ENCODE data around the gene SPTBN1.
"Not testable (repeated sequence)": the region's sequence is repeated elsewhere in the genome, so short reads cannot be mapped to it uniquely, and the experiment has no call there.

The SPTBN1 gene

GRCh38 chr2:54476852-54477251, 20.7 kb downstream of the SPTBN1 start:
- H3K9me3 ChIP-seq (ENCODE audit: control insufficient read depth, insufficient read depth, low read length): no peaks in the 10 kb centered on the region
- no peaks in the 10 kb centered on the region for H3K4me1 ChIP-seq (ENCODE audit: control insufficient read depth, insufficient read depth, low read length)
- no peaks in the 10 kb centered on the region for H3K27me3 ChIP-seq (ENCODE audit: control insufficient read depth, insufficient read depth, low read length)
- no peak overlapping the region for H3K4me3 ChIP-seq (ENCODE audit: low read depth, low read length)
- H3K36me3 ChIP-seq (ENCODE audit: control insufficient read depth, insufficient read depth, low read length): no peaks in the 10 kb centered on the region
- H3K9ac ChIP-seq (ENCODE audit: low read depth, low read length): no peak overlapping the region

- Histone ChIP-seq H3K9ac (ENCODE audit: low read depth, low read length) (no peak overlapping the region), H3K9me3 (ENCODE audit: control insufficient read depth, insufficient read depth, low read length) (no peaks in the 10 kb centered on the region), H3K4me1 (ENCODE audit: control insufficient read depth, insufficient read depth, low read length) (no peaks in the 10 kb centered on the region), H3K27me3 (ENCODE audit: control insufficient read depth, insufficient read depth, low read length) (no peaks in the 10 kb centered on the region), H3K4me3 (ENCODE audit: low read depth, low read length) (no peak overlapping the region), H3K36me3 (ENCODE audit: control insufficient read depth, insufficient read depth, low read length) (no peaks in the 10 kb centered on the region)
Observed at GRCh38 chr2:54477896-54478295, 21.8 kb downstream of the SPTBN1 start.

- H3K4me1 ChIP-seq (ENCODE audit: control insufficient read depth, insufficient read depth, low read length): no peaks in the 10 kb centered on the region
- H3K9ac ChIP-seq (ENCODE audit: low read depth, low read length): no peak overlapping the region
- H3K4me3 ChIP-seq (ENCODE audit: low read depth, low read length): no peak overlapping the region
- H3K27me3 ChIP-seq (ENCODE audit: control insufficient read depth, insufficient read depth, low read length): no peaks in the 10 kb centered on the region
- H3K36me3 ChIP-seq (ENCODE audit: control insufficient read depth, insufficient read depth, low read length): no peaks in the 10 kb centered on the region
- no peaks in the 10 kb centered on the region for H3K9me3 ChIP-seq (ENCODE audit: control insufficient read depth, insufficient read depth, low read length)
Observed at GRCh38 chr2:54478899-54479298, 22.8 kb downstream of the SPTBN1 start.

- no peak overlapping the region for H3K4me3 ChIP-seq (ENCODE audit: low read depth, low read length)
- no peaks in the 10 kb centered on the region for H3K4me1 ChIP-seq (ENCODE audit: control insufficient read depth, insufficient read depth, low read length)
- no peaks in the 10 kb centered on the region for H3K36me3 ChIP-seq (ENCODE audit: control insufficient read depth, insufficient read depth, low read length)
- H3K9ac ChIP-seq (ENCODE audit: low read depth, low read length): no peak overlapping the region
- H3K27me3 ChIP-seq (ENCODE audit: control insufficient read depth, insufficient read depth, low read length): no peaks in the 10 kb centered on the region
- no peaks in the 10 kb centered on the region for H3K9me3 ChIP-seq (ENCODE audit: control insufficient read depth, insufficient read depth, low read length)
Observed at GRCh38 chr2:54479424-54479823, 23.3 kb downstream of the SPTBN1 start.

- Histone ChIP-seq H3K4me1 (ENCODE audit: control insufficient read depth, insufficient read depth, low read length) (no peaks in the 10 kb centered on the region), H3K9me3 (ENCODE audit: control insufficient read depth, insufficient read depth, low read length) (no peaks in the 10 kb centered on the region), H3K36me3 (ENCODE audit: control insufficient read depth, insufficient read depth, low read length) (no peaks in the 10 kb centered on the region), H3K27me3 (ENCODE audit: control insufficient read depth, insufficient read depth, low read length) (no peaks in the 10 kb centered on the region), H3K9ac (ENCODE audit: low read depth, low read length) (no peak overlapping the region), H3K4me3 (ENCODE audit: low read depth, low read length) (no peak overlapping the region)
Observed at GRCh38 chr2:54480025-54480424, 23.9 kb downstream of the SPTBN1 start.

- no peaks in the 10 kb centered on the region for H3K27me3 ChIP-seq (ENCODE audit: control insufficient read depth, insufficient read depth, low read length)
- no peak overlapping the region for H3K4me3 ChIP-seq (ENCODE audit: low read depth, low read length)
- H3K4me1 ChIP-seq (ENCODE audit: control insufficient read depth, insufficient read depth, low read length): peaks cover under 1% of the 10 kb centered on the region
- no peaks in the 10 kb centered on the region for H3K9me3 ChIP-seq (ENCODE audit: control insufficient read depth, insufficient read depth, low read length)
- no peaks in the 10 kb centered on the region for H3K36me3 ChIP-seq (ENCODE audit: control insufficient read depth, insufficient read depth, low read length)
- no peak overlapping the region for H3K9ac ChIP-seq (ENCODE audit: low read depth, low read length)
Observed at GRCh38 chr2:54481686-54482085, 25.6 kb downstream of the SPTBN1 start.

- Histone ChIP-seq H3K4me3 (ENCODE audit: low read depth, low read length) (no peak overlapping the region), H3K9ac (ENCODE audit: low read depth, low read length) (no peak overlapping the region), H3K27me3 (ENCODE audit: control insufficient read depth, insufficient read depth, low read length) (no peaks in the 10 kb centered on the region), H3K9me3 (ENCODE audit: control insufficient read depth, insufficient read depth, low read length) (no peaks in the 10 kb centered on the region), H3K4me1 (ENCODE audit: control insufficient read depth, insufficient read depth, low read length) (peaks cover 2% of the 10 kb centered on the region), H3K36me3 (ENCODE audit: control insufficient read depth, insufficient read depth, low read length) (no peaks in the 10 kb centered on the region)
Observed at GRCh38 chr2:54482715-54483114, 26.6 kb downstream of the SPTBN1 start.

GRCh38 chr2:54483426-54483825, 27.3 kb downstream of the SPTBN1 start:
- no peak overlapping the region for H3K9ac ChIP-seq (ENCODE audit: low read depth, low read length)
- peaks cover 2% of the 10 kb centered on the region for H3K4me1 ChIP-seq (ENCODE audit: control insufficient read depth, insufficient read depth, low read length)

GRCh38 chr2:54485756-54486155, 29.6 kb downstream of the SPTBN1 start:
- not testable (repeated sequence) for H3K4me3 ChIP-seq (ENCODE audit: low read depth, low read length); H3K27me3 ChIP-seq (ENCODE audit: control insufficient read depth, insufficient read depth, low read length); H3K9me3 ChIP-seq (ENCODE audit: control insufficient read depth, insufficient read depth, low read length); H3K9ac ChIP-seq (ENCODE audit: low read depth, low read length); H3K36me3 ChIP-seq (ENCODE audit: control insufficient read depth, insufficient read depth, low read length); H3K4me1 ChIP-seq (ENCODE audit: control insufficient read depth, insufficient read depth, low read length)

More at GRCh38 chr2:54483426-54483825, 27.3 kb downstream of the SPTBN1 start:
- Histone ChIP-seq H3K27me3 (ENCODE audit: control insufficient read depth, insufficient read depth, low read length) (no peaks in the 10 kb centered on the region), H3K4me3 (ENCODE audit: low read depth, low read length) (no peak overlapping the region), H3K36me3 (ENCODE audit: control insufficient read depth, insufficient read depth, low read length) (no peaks in the 10 kb centered on the region), H3K9me3 (ENCODE audit: control insufficient read depth, insufficient read depth, low read length) (no peaks in the 10 kb centered on the region)

- H3K27me3 ChIP-seq (ENCODE audit: control insufficient read depth, insufficient read depth, low read length): no peaks in the 10 kb centered on the region
- H3K9ac ChIP-seq (ENCODE audit: low read depth, low read length): no peak overlapping the region
- no peaks in the 10 kb centered on the region for H3K36me3 ChIP-seq (ENCODE audit: control insufficient read depth, insufficient read depth, low read length)
- peaks cover 2% of the 10 kb centered on the region for H3K4me1 ChIP-seq (ENCODE audit: control insufficient read depth, insufficient read depth, low read length)
- H3K4me3 ChIP-seq (ENCODE audit: low read depth, low read length): no peak overlapping the region
- H3K9me3 ChIP-seq (ENCODE audit: control insufficient read depth, insufficient read depth, low read length): no peaks in the 10 kb centered on the region
Observed at GRCh38 chr2:54486766-54487165, 30.6 kb downstream of the SPTBN1 start.

GRCh38 chr2:54490863-54491262, 34.7 kb downstream of the SPTBN1 start:
- H3K27me3 ChIP-seq (ENCODE audit: control insufficient read depth, insufficient read depth, low read length): no peaks in the 10 kb centered on the region
- H3K9ac ChIP-seq (ENCODE audit: low read depth, low read length): no peak overlapping the region
- no peak overlapping the region for H3K4me3 ChIP-seq (ENCODE audit: low read depth, low read length)
- peaks cover 2% of the 10 kb centered on the region for H3K4me1 ChIP-seq (ENCODE audit: control insufficient read depth, insufficient read depth, low read length)
- H3K9me3 ChIP-seq (ENCODE audit: control insufficient read depth, insufficient read depth, low read length): no peaks in the 10 kb centered on the region
- H3K36me3 ChIP-seq (ENCODE audit: control insufficient read depth, insufficient read depth, low read length): no peaks in the 10 kb centered on the region

GRCh38 chr2:54492335-54492734, 36.2 kb downstream of the SPTBN1 start:
- no peaks in the 10 kb centered on the region for H3K9me3 ChIP-seq (ENCODE audit: control insufficient read depth, insufficient read depth, low read length)
- peaks cover 3% of the 10 kb centered on the region for H3K4me1 ChIP-seq (ENCODE audit: control insufficient read depth, insufficient read depth, low read length)
- H3K9ac ChIP-seq (ENCODE audit: low read depth, low read length): no peak overlapping the region
- H3K36me3 ChIP-seq (ENCODE audit: control insufficient read depth, insufficient read depth, low read length): no peaks in the 10 kb centered on the region
- H3K4me3 ChIP-seq (ENCODE audit: low read depth, low read length): no peak overlapping the region
- H3K27me3 ChIP-seq (ENCODE audit: control insufficient read depth, insufficient read depth, low read length): no peaks in the 10 kb centered on the region

GRCh38 chr2:54494087-54494486, 38.0 kb downstream of the SPTBN1 start:
- Histone ChIP-seq H3K9me3 (ENCODE audit: control insufficient read depth, insufficient read depth, low read length) (no peaks in the 10 kb centered on the region), H3K4me3 (ENCODE audit: low read depth, low read length) (no peak overlapping the region), H3K27me3 (ENCODE audit: control insufficient read depth, insufficient read depth, low read length) (no peaks in the 10 kb centered on the region), H3K9ac (ENCODE audit: low read depth, low read length) (no peak overlapping the region), H3K36me3 (ENCODE audit: control insufficient read depth, insufficient read depth, low read length) (no peaks in the 10 kb centered on the region), H3K4me1 (ENCODE audit: control insufficient read depth, insufficient read depth, low read length) (peaks cover 11% of the 10 kb centered on the region)
